ENCODE results near the gene RPUSD3. TPM values are rescaled to one million over a fixed set of nuclear protein-coding genes. Genes with fewer than 3 reads are reported as not detected.

Gene RPUSD3
- total and polyA plus RNA-seq, 2 of the 4 experiments (the other 2 are of a cell fraction), result 30.3 to 49.4 TPM

GRCh38 chr3:9867106-9867505 is 23.3 kb upstream of the RPUSD3 start:
- H3K18ac ChIP-seq (ENCODE audit: low read depth, low read length), result no peak overlapping the region
- H3K9ac ChIP-seq (ENCODE audit: low read depth, low read length), result no peak overlapping the region
- H2AK5ac ChIP-seq (ENCODE audit: low read depth, low read length), result peak overlapping the region; percentile 34; the same call in 1 of the 2 replicates
- H4K5ac ChIP-seq (ENCODE audit: low read depth, low read length), result no peak overlapping the region
- peak overlapping the region; percentile 65 for H2AFZ ChIP-seq (replicated peaks; ENCODE audit: low read length, poor library complexity)
- no peak overlapping the region for H3K23ac ChIP-seq (ENCODE audit: low read depth, low read length)
- H4K8ac ChIP-seq (ENCODE audit: low read depth in 2 of 2, low read length in 2 of 2), result no peak overlapping the region
- H2BK120ac ChIP-seq (ENCODE audit: low read depth, low read length), result no peak overlapping the region
- H3K4me3 ChIP-seq (ENCODE audit: insufficient read depth, low read depth, low read length), result no peak overlapping the region
- TF ChIP-seq RCOR1 (IDR thresholded peaks at IDR 0.05; ENCODE audit: insufficient replicate concordance, low read length) (no peak), MXI1 (IDR thresholded peaks at IDR 0.05; ENCODE audit: borderline replicate concordance, low read depth, low read length) (no peak), ELK1 (IDR thresholded peaks at IDR 0.05; ENCODE audit: borderline replicate concordance, low read depth, low read length) (no peak), MAZ (IDR thresholded peaks at IDR 0.05; ENCODE audit: borderline replicate concordance, low read depth, low read length) (no peak)
- H4K91ac ChIP-seq (ENCODE audit: insufficient read depth, low read depth, low read length), result no peak overlapping the region
- intact Hi-C loops (cut with micrococcal nuclease), result no loop called here
- dilution Hi-C loops (cut with HindIII; ENCODE audit: low sequenced_read_pairs, unreplicated experiment), result no loop called here
- in situ Hi-C loops (cut with MboI; ENCODE audit: low sequenced_read_pairs), result no loop called here
- H3K79me1 ChIP-seq (ENCODE audit: low read depth in 1 of 2, low read length in 2 of 2), result no peaks in the 10 kb centered on the region
- no peak for DNase-seq
- no peak overlapping the region for H3K4me2 ChIP-seq (ENCODE audit: low read depth, low read length)
- no peak overlapping the region for H2BK5ac ChIP-seq (ENCODE audit: low read depth, low read length, poor library complexity, severe bottlenecking)
- no peak overlapping the region for H2BK15ac ChIP-seq (ENCODE audit: low read depth, low read length)
- 0 out of 2 replicates have a peak, but pooled peaks cover 2% of the 10 kb centered on the region for H3K9me3 ChIP-seq (ENCODE audit: control insufficient read depth, insufficient read depth, low read length)
- H4K20me1 ChIP-seq (ENCODE audit: insufficient read depth, low read length), result no peaks in the 10 kb centered on the region
- no peaks in the 10 kb centered on the region for H3K27me3 ChIP-seq (ENCODE audit: control insufficient read depth, insufficient read depth, low read length)
- H3K4ac ChIP-seq (ENCODE audit: low read depth, low read length), result no peak overlapping the region
- ChIA-PET CTCF (no interaction called here), POLR2A (ENCODE audit: unreplicated experiment) (no interaction called here)
- H3K4me1 ChIP-seq (ENCODE audit: control insufficient read depth, insufficient read depth, low read length), result peaks cover 14% of the 10 kb centered on the region
- H3K36me3 ChIP-seq (ENCODE audit: control insufficient read depth, insufficient read depth, low read length), result no peaks in the 10 kb centered on the region
- H3K14ac ChIP-seq (replicated peaks; ENCODE audit: low read depth, low read length), result no peak overlapping the region
- ATAC-seq (ENCODE audit: low read depth), result no peak
- no peak overlapping the region for H2BK20ac ChIP-seq (ENCODE audit: low read depth, low read length)
- no peak overlapping the region for H3K56ac ChIP-seq (ENCODE audit: extremely low read depth, insufficient read depth, low read length)
- WGBS, 2 experiments (ENCODE audit: extremely low coverage in 2 of 2, insufficient read length in 1 of 2), result 90% methylated on average over 5 of the region's 12 CpGs; no CpG with 5 or more reads in 1 of the 2 experiments
- peak overlapping the region; percentile 28 for H2AK9ac ChIP-seq (replicated peaks; ENCODE audit: low read depth, low read length, poor library complexity)
- H3K9me1 ChIP-seq (ENCODE audit: insufficient read depth, low read length), result peaks cover 8% of the 10 kb centered on the region; the same call in 1 of the 2 replicates
- BruUV-seq (replicated peaks), result no TSS peak
- H3K27ac ChIP-seq (ENCODE audit: insufficient read depth, low read length), result no peak overlapping the region
